Measurements from ENCODE around the gene MTMR4. TPM values are rescaled to one million over a fixed set of nuclear protein-coding genes. Genes with fewer than 3 reads are reported as not detected.

MTMR4 gene
- total and polyA plus RNA-seq, 2 experiments from 2014 or later = 11.1 to 42.2 TPM

GRCh38 chr17:58498177-58498828 is 16.1 kb downstream of the MTMR4 start (continued):
- TF ChIP-seq STAT1 (IDR thresholded peaks at IDR 0.05; ENCODE audit: unreplicated experiment) = no peak
- no peak for TF ChIP-seq JUNB (IDR thresholded peaks at IDR 0.05; ENCODE audit: unreplicated experiment)
- TF ChIP-seq ZNF114 (CRISPR knock-in tag; IDR thresholded peaks at IDR 0.05) = no peak
- no peak for TF ChIP-seq CTCF (conservative IDR thresholded peaks at IDR 0.05; ENCODE audit: low read depth in 2 of 2)
- no peak for TF ChIP-seq ZNF331 (CRISPR knock-in tag; IDR thresholded peaks at IDR 0.05; ENCODE audit: low read depth)

- peaks cover 82% of the 10 kb centered on the region for H3K36me3 Mint-ChIP-seq (ENCODE audit: low read depth)
- H3K4me1 Mint-ChIP-seq = no peaks in the 10 kb centered on the region
- ATAC-seq = no peak
- no peak overlapping the region for H3K4me2 ChIP-seq
- peaks cover 59% of the 10 kb centered on the region for H3K36me3 ChIP-seq (ENCODE audit: insufficient read depth)
- no peaks in the 10 kb centered on the region for H3K4me1 ChIP-seq (ENCODE audit: insufficient read depth)
- H4K20me1 ChIP-seq (replicated peaks; ENCODE audit: insufficient read depth) = peaks cover 10% of the 10 kb centered on the region
- no peak overlapping the region for H3K4me3 Mint-ChIP-seq
- no peak for DNase-seq (ENCODE audit: low spot score)
- 0 out of 2 replicates have a peak, but pooled peaks cover 3% of the 10 kb centered on the region for H3F3A ChIP-seq (replicated peaks; ENCODE audit: low read depth)
- H3K27me3 ChIP-seq (ENCODE audit: insufficient read depth) = peaks cover 6% of the 10 kb centered on the region
- no peak overlapping the region for H3K4me3 ChIP-seq
- no peak overlapping the region for H3K27ac Mint-ChIP-seq
- no peaks in the 10 kb centered on the region for H3K79me2 ChIP-seq (replicated peaks; ENCODE audit: insufficient read depth)
- peaks cover 3% of the 10 kb centered on the region for H3K27me3 Mint-ChIP-seq (ENCODE audit: insufficient read depth, low read depth, poor library complexity)
- no peak overlapping the region for H2AFZ ChIP-seq
- no peaks in the 10 kb centered on the region; the same call in 2 of the 3 replicates for H3K9me3 Mint-ChIP-seq
- no peak for TF ChIP-seq EZH2phosphoT487 (IDR thresholded peaks at IDR 0.05; ENCODE audit: unreplicated experiment)
- TF ChIP-seq ZNF114 (CRISPR knock-in tag; IDR thresholded peaks at IDR 0.05) = no peak
- TF ChIP-seq ZNF331 (CRISPR knock-in tag; IDR thresholded peaks at IDR 0.05; ENCODE audit: low read depth) = no peak
- no peak for TF ChIP-seq CREB1 (CRISPR knock-in tag; IDR thresholded peaks at IDR 0.05; ENCODE audit: low read depth)
- no peak for TF ChIP-seq STAT1 (IDR thresholded peaks at IDR 0.05; ENCODE audit: unreplicated experiment)
- no peak for TF ChIP-seq POLR2AphosphoS5 (IDR thresholded peaks at IDR 0.05; ENCODE audit: low read depth)
- no peak for TF ChIP-seq EZH2 (IDR thresholded peaks at IDR 0.05; ENCODE audit: low read depth, unreplicated experiment)
- TF ChIP-seq CTCF (conservative IDR thresholded peaks at IDR 0.05; ENCODE audit: low read depth in 2 of 2) = no peak
- H3K27ac ChIP-seq (ENCODE audit: low read depth) = no peak overlapping the region
- no peaks in the 10 kb centered on the region for H3K9me2 ChIP-seq (ENCODE audit: insufficient read depth)
Measured at GRCh38 chr17:58493506-58493905, 20.9 kb downstream of the MTMR4 start.

Data from GM23338 (cell line).